WTC11 (cell line): Measurements from ENCODE around the gene DGKZ.

ENCODE experiments used
- AFF4 ChIP-seq: sonication (generic); formaldehyde crosslinking; IDR thresholded peaks from 2 replicates; pipeline ENCODE4 v1.8.1; 2023; ENCODE audit warnings: mild to moderate bottlenecking, missing genetic modification reagents, borderline replicate concordance
- ATF3 ChIP-seq: sonication (generic); formaldehyde crosslinking; conservative IDR thresholded peaks from 2 replicates; pipeline ENCODE4 v1.8.1; 2022; ENCODE audit warnings: mild to moderate bottlenecking, missing genetic modification reagents
- CTCF ChIP-seq: fragments of 200-600 bp; IDR thresholded peaks from 2 replicates; pipeline ENCODE4 v1.8.0; 2022; ENCODE audit warnings: antibody characterized with exemption
- FOXJ3 ChIP-seq: sonication (generic); formaldehyde crosslinking; IDR thresholded peaks from 2 replicates; pipeline ENCODE4 v1.9.0; 2021; ENCODE audit warnings: missing genetic modification reagents, mild to moderate bottlenecking, borderline replicate concordance
- FOXK1 ChIP-seq: sonication (generic); formaldehyde crosslinking; IDR thresholded peaks from 2 replicates; pipeline ENCODE4 v1.8.0; 2022; ENCODE audit warnings: mild to moderate bottlenecking, moderate library complexity, missing genetic modification reagents
- GRHL2 ChIP-seq: fragments of 250-450 bp; sonication (Bioruptor Pico); IDR thresholded peaks from 2 replicates; pipeline ENCODE4 v1.8.0; 2022; ENCODE audit warnings: mild to moderate bottlenecking, moderate library complexity; ENCODE audit not compliant: insufficient replicate concordance, severe bottlenecking
- MLX ChIP-seq: sonication (generic); formaldehyde crosslinking; IDR thresholded peaks from 2 replicates; pipeline ENCODE4 v1.8.1; 2023; ENCODE audit warnings: mild to moderate bottlenecking, missing genetic modification reagents, moderate library complexity
- MYBL2 ChIP-seq: sonication (generic); formaldehyde crosslinking; IDR thresholded peaks from 2 replicates; pipeline ENCODE4 v1.8.1; 2023; ENCODE audit warnings: mild to moderate bottlenecking, moderate library complexity, missing genetic modification reagents
- SOX15 ChIP-seq: fragments of 250-450 bp; sonication (Bioruptor Pico); IDR thresholded peaks from 2 replicates; pipeline ENCODE4 v1.9.0; 2021; ENCODE audit warnings: mild to moderate bottlenecking
- USF2 ChIP-seq: sonication (generic); formaldehyde crosslinking; IDR thresholded peaks from 2 replicates; pipeline ENCODE4 v1.8.1; 2023; ENCODE audit warnings: mild to moderate bottlenecking, missing genetic modification reagents, moderate library complexity

GRCh38 chr11:46298699-46299433 is 48.4 kb upstream of the DGKZ start:
- TF ChIP-seq USF2 (CRISPR knock-in tag): no peak
- TF ChIP-seq CTCF: no peak
- TF ChIP-seq ATF3 (CRISPR knock-in tag): no peak
- no peak for TF ChIP-seq MLX (CRISPR knock-in tag)
- no peak for TF ChIP-seq MYBL2
- TF ChIP-seq AFF4 (CRISPR knock-in tag): no peak
- TF ChIP-seq GRHL2 (CRISPR knock-in tag): no peak
- TF ChIP-seq FOXK1: no peak
- TF ChIP-seq FOXJ3: no peak
- TF ChIP-seq SOX15 (CRISPR knock-in tag): no peak
